ENCODE results near the gene CD200R1. TPM values are rescaled to one million over a fixed set of nuclear protein-coding genes. Genes with fewer than 3 reads are reported as not detected.

CD200R1 gene
- total RNA-seq, 6 experiments from 2014 or later, result not detected

GRCh38 chr3:113008117-113008516, 33.2 kb upstream of the CD200R1 start:
- Mint-ChIP-seq H3K4me1 (ENCODE audit: low read depth) (peaks cover 13% of the 10 kb centered on the region; the same call in 1 of the 2 replicates), H3K27ac (peak overlapping the region; percentile 58; the same call in 1 of the 2 replicates), H3K27me3 (ENCODE audit: insufficient read depth) (no peaks in the 10 kb centered on the region), H3K4me3 (no peak overlapping the region), H3K9me3 (no peaks in the 10 kb centered on the region), H3K36me3 (ENCODE audit: low read depth) (peaks cover 31% of the 10 kb centered on the region)
- TF ChIP-seq, protein P1, sequence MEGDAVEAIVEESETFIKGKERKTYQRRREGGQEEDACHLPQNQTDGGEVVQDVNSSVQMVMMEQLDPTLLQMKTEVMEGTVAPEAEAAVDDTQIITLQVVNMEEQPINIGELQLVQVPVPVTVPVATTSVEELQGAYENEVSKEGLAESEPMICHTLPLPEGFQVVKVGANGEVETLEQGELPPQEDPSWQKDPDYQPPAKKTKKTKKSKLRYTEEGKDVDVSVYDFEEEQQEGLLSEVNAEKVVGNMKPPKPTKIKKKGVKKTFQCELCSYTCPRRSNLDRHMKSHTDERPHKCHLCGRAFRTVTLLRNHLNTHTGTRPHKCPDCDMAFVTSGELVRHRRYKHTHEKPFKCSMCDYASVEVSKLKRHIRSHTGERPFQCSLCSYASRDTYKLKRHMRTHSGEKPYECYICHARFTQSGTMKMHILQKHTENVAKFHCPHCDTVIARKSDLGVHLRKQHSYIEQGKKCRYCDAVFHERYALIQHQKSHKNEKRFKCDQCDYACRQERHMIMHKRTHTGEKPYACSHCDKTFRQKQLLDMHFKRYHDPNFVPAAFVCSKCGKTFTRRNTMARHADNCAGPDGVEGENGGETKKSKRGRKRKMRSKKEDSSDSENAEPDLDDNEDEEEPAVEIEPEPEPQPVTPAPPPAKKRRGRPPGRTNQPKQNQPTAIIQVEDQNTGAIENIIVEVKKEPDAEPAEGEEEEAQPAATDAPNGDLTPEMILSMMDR (IDR thresholded peaks at IDR 0.05), result no peak
- peak; percentile 38 for DNase-seq

DNA sequence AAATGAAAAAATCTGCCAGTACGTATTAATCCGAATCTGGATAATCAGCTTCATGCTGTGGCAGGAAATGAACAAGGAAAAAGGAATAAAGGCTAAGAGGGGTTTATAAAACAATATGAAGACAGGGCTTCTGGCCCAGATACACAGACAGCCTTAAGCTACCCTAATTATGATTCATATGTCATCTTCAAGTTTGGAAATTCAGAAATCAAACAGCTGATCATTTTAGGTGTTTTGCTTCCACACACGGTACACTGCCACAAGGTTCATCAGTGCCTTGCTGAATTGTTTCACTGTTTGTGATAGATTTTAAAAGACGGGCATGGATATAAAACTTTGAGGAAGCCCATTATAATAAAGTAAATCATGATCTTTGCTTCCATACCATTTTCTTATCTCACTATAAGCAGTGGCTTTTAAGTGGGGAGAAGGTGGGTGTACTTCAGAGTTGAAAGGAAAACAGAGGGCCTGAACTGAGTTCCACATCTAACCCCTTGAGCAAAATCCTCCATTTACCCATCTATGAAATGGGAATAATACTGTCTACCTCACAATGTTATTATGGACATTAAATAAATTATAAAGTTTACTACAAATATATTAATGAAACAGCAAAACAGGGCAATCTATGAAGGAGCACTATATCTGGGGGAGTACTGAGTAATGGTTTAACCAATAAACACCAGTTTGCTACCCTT, 31.6 kb upstream of the CD200R1 start:
- no peak overlapping the region for H3K4me3 Mint-ChIP-seq
- H3K4me1 Mint-ChIP-seq (ENCODE audit: low read depth), result peaks cover 13% of the 10 kb centered on the region; the same call in 1 of the 2 replicates
- H3K9me3 Mint-ChIP-seq, result no peaks in the 10 kb centered on the region
- DNase-seq, result no peak
- H3K27ac Mint-ChIP-seq, result no peak overlapping the region
- peaks cover 2% of the 10 kb centered on the region; the same call in 1 of the 2 replicates for H3K27me3 Mint-ChIP-seq (ENCODE audit: insufficient read depth)
- TF ChIP-seq, protein P1 (IDR thresholded peaks at IDR 0.05), result no peak
- H3K36me3 Mint-ChIP-seq (ENCODE audit: low read depth), result peaks cover 36% of the 10 kb centered on the region

- Mint-ChIP-seq H3K9me3 (no peaks in the 10 kb centered on the region), H3K27ac (no peak overlapping the region), H3K36me3 (ENCODE audit: low read depth) (peaks cover 36% of the 10 kb centered on the region), H3K4me3 (no peak overlapping the region), H3K27me3 (ENCODE audit: insufficient read depth) (peaks cover 2% of the 10 kb centered on the region; the same call in 1 of the 2 replicates), H3K4me1 (ENCODE audit: low read depth) (peaks cover 14% of the 10 kb centered on the region)
- TF ChIP-seq, protein P1 (IDR thresholded peaks at IDR 0.05), result no peak
- no peak for DNase-seq
Measured at GRCh38 chr3:113005611-113006010, 30.7 kb upstream of the CD200R1 start.

DNA sequence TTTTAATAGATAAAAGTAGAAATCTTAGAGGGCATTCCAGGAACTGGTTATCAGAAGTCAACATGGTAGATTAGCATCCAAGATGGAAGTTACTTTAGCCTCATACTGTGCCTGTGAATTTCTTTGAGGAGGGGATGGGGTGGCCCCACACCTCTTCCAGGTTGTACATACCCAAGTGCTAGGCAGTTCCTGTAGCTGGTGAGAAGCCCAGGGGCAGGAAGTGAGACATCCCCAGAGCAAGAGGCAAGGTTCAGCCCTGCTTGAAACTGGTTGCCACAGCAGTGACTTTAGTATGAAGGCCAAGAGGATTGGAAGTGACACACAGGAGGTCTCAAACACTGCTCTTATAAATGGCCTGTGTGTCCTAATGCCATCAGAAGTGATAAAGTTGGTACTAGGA, 27.8 kb upstream of the CD200R1 start:
- TF ChIP-seq, protein P1 (IDR thresholded peaks at IDR 0.05), result no peak
- Mint-ChIP-seq H3K9me3 (no peaks in the 10 kb centered on the region), H3K27me3 (ENCODE audit: insufficient read depth) (peaks cover 2% of the 10 kb centered on the region; the same call in 1 of the 2 replicates), H3K4me3 (no peak overlapping the region), H3K36me3 (ENCODE audit: low read depth) (peaks cover 30% of the 10 kb centered on the region), H3K27ac (0 out of 2 replicates have a peak overlapping the region, but pooled peaks have one; percentile 17), H3K4me1 (ENCODE audit: low read depth) (peaks cover 6% of the 10 kb centered on the region)
- DNase-seq, result no peak

DNA sequence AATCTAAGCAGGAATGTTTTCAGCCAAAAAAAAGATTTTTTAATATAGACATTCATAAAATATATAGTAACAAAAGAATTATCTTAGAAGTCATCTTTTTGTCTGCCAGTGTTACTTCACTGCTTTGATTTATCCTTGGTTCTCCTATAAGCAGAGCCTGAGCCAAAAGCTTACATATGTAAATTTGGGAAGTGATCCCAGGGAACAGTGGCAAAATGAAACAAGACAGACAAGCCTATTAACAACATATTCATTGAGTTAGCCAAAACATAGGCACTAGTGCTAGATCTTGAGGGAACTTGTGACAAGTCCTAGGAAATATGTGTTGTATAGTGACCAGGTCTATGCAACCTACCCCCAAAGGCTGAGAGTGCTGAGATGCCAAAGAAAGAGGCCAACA, 27.1 kb upstream of the CD200R1 start:
- Mint-ChIP-seq H3K4me3 (no peak overlapping the region), H3K27ac (0 out of 2 replicates have a peak overlapping the region, but pooled peaks have one; percentile 17), H3K27me3 (ENCODE audit: insufficient read depth) (peaks cover 2% of the 10 kb centered on the region; the same call in 1 of the 2 replicates), H3K9me3 (no peaks in the 10 kb centered on the region), H3K36me3 (ENCODE audit: low read depth) (peaks cover 24% of the 10 kb centered on the region), H3K4me1 (ENCODE audit: low read depth) (peaks cover 4% of the 10 kb centered on the region)
- DNase-seq, result no peak
- TF ChIP-seq, protein P1 (IDR thresholded peaks at IDR 0.05), result no peak
